GM12878 (cell line): Measurements from ENCODE around the gene DBR1. TPM values are rescaled to one million over a fixed set of nuclear protein-coding genes. Genes with fewer than 3 reads are reported as not detected.

Experiments
- BACH1 ChIP-seq: fragments of 450-650 bp; IDR thresholded peaks from 2 replicates; pipeline ENCODE4 v1.6.1; 2017; ENCODE audit warnings: mild to moderate bottlenecking, borderline replicate concordance
- BHLHE40 ChIP-seq, 2 experiments: fragments of 450-650 bp in 1 of 2; IDR thresholded peaks; 2 replicates each; pipeline ENCODE4 v1.6.1; 2011 to 2017; ENCODE audit warnings: low read depth in 2 of 2, borderline replicate concordance in 1 of 2, improper control_type of control experiment in 1 of 2, low read length in 1 of 2, mild to moderate bottlenecking in 1 of 2
- CBX5 ChIP-seq: sonication (generic); IDR thresholded peaks from 2 replicates; pipeline ENCODE4 v1.6.1; 2016; ENCODE audit warnings: low read depth, moderate library complexity, mild to moderate bottlenecking, inconsistent platforms
- CREB1 ChIP-seq: IDR thresholded peaks from 2 replicates; pipeline ENCODE4 v1.6.1; 2012; ENCODE audit warnings: low read depth, mild to moderate bottlenecking, inconsistent platforms
- GABPA ChIP-seq: IDR thresholded peaks from 2 replicates; pipeline ENCODE4 v1.6.1; 2014; ENCODE audit warnings: antibody characterized with exemption, low read depth, mild to moderate bottlenecking, inconsistent platforms
- IKZF1 ChIP-seq: fragments of 450-650 bp; conservative IDR thresholded peaks from 2 replicates; pipeline ENCODE4 v1.6.1; 2017; ENCODE audit warnings: antibody characterized with exemption, mild to moderate bottlenecking
- KAT2A ChIP-seq: conservative IDR thresholded peaks from 2 replicates; pipeline ENCODE4 v1.6.1; 2011; ENCODE audit warnings: low read depth, low read length; ENCODE audit not compliant: control insufficient read depth
- NFXL1 ChIP-seq: fragments of 450-650 bp; IDR thresholded peaks from 2 replicates; pipeline ENCODE4 v1.6.1; 2017; ENCODE audit warnings: antibody characterized with exemption, mild to moderate bottlenecking, borderline replicate concordance
- NFYB ChIP-seq: IDR thresholded peaks from 2 replicates; pipeline ENCODE4 v1.6.1; 2011; ENCODE audit warnings: low read depth, mild to moderate bottlenecking, low read length, improper control_type of control experiment, moderate library complexity; ENCODE audit not compliant: insufficient read depth
- NR2C1 ChIP-seq: fragments of 450-650 bp; IDR thresholded peaks from 2 replicates; pipeline ENCODE4 v1.6.1; 2017; ENCODE audit warnings: antibody characterized with exemption, mild to moderate bottlenecking, moderate library complexity
- NR2F1 ChIP-seq: fragments of 450-650 bp; conservative IDR thresholded peaks from 2 replicates; pipeline ENCODE4 v1.6.1; 2017; ENCODE audit warnings: mild to moderate bottlenecking
- PML ChIP-seq: IDR thresholded peaks from 2 replicates; pipeline ENCODE4 v1.6.1; 2012; ENCODE audit warnings: low read length, inconsistent platforms
- POLR2A ChIP-seq: IDR thresholded peaks from 2 replicates; pipeline ENCODE4 v1.6.1; 2011; ENCODE audit warnings: low read depth, mild to moderate bottlenecking, low read length
- POLR2AphosphoS5 ChIP-seq: IDR thresholded peaks from 2 replicates; pipeline ENCODE4 v1.6.1; 2011; ENCODE audit warnings: mild to moderate bottlenecking, low read length, inconsistent platforms
- POU2F2 ChIP-seq: IDR thresholded peaks from 3 replicates; pipeline ENCODE4 v1.6.1; 2011; ENCODE audit warnings: low read depth, mild to moderate bottlenecking, low read length, borderline replicate concordance
- RB1 ChIP-seq: fragments of 450-650 bp; formaldehyde crosslinking; IDR thresholded peaks from 2 replicates; pipeline ENCODE4 v1.6.1; 2017; ENCODE audit warnings: mild to moderate bottlenecking, borderline replicate concordance
- SIN3A ChIP-seq: IDR thresholded peaks from 2 replicates; pipeline ENCODE4 v1.6.1; 2012; ENCODE audit warnings: low read depth, low read length, improper control_type of control experiment
- SIX5 ChIP-seq: IDR thresholded peaks from 2 replicates; pipeline ENCODE4 v1.6.1; 2011; ENCODE audit warnings: mild to moderate bottlenecking, low read depth, low read length, moderate library complexity; ENCODE audit not compliant: severe bottlenecking
- SMARCA5 ChIP-seq: fragments of 450-650 bp; IDR thresholded peaks from 2 replicates; pipeline ENCODE4 v1.6.1; 2017; ENCODE audit warnings: mild to moderate bottlenecking
- SPI1 ChIP-seq: IDR thresholded peaks from 2 replicates; pipeline ENCODE4 v1.6.1; 2011; ENCODE audit warnings: low read depth, mild to moderate bottlenecking, low read length, moderate library complexity, borderline replicate concordance; ENCODE audit not compliant: insufficient read depth
- ZNF207 ChIP-seq: fragments of 450-650 bp; IDR thresholded peaks from 2 replicates; pipeline ENCODE4 v1.6.1; 2014; ENCODE audit warnings: antibody characterized with exemption, mild to moderate bottlenecking, borderline replicate concordance
- ZNF24 ChIP-seq: fragments of 450-650 bp; IDR thresholded peaks from 2 replicates; pipeline ENCODE4 v1.6.1; 2017; ENCODE audit warnings: antibody characterized with exemption, mild to moderate bottlenecking
- polyA plus RNA-seq, 11 experiments: library from polyadenylated mRNA; depleted of rRNA in 4 of 11; unstranded in 6 of 11; stranded (reverse) in 5 of 11; fragments of >200 nt; fragmentation: Nextera tagmentation in 4 of 11; fragmentation: Illumina TruSeq in 1 of 11; extraction: Ambion mirVana in 4 of 11; extraction: Trizol in 1 of 11; gene quantifications; 1 replicate in 1 of 11; 2 replicates in 10 of 11; pipeline versions ENCODE4 v1.2.1 to v1.2.3, GENCODE V29; 2011 to 2016; ENCODE audit warnings: inconsistent platforms in 2 of 11, missing spikeins in 2 of 11, low read depth in 1 of 11
- total RNA-seq, 4 experiments: library from RNA; depleted of rRNA in 3 of 4; stranded (reverse); fragments of >200 nt in 3 of 4; fragmentation: Illumina TruSeq in 1 of 4; extraction: Trizol in 1 of 4; gene quantifications; 2 replicates each; pipeline versions ENCODE4 v1.2.1 to v1.2.3, GENCODE V29; 2013 to 2021
- TF ChIP-seq, protein P1 (sequence below): IDR thresholded peaks from 2 replicates; pipeline ENCODE4 v1.6.1; 2012; ENCODE audit warnings: low read depth, low read length, improper control_type of control experiment

Gene DBR1
- total and polyA plus RNA-seq, 10 of the 15 experiments (the other 5 are each of a cell fraction or from before 2014, with no cell fraction given): 4.1 to 17.3 (median 15.8) TPM

DNA sequence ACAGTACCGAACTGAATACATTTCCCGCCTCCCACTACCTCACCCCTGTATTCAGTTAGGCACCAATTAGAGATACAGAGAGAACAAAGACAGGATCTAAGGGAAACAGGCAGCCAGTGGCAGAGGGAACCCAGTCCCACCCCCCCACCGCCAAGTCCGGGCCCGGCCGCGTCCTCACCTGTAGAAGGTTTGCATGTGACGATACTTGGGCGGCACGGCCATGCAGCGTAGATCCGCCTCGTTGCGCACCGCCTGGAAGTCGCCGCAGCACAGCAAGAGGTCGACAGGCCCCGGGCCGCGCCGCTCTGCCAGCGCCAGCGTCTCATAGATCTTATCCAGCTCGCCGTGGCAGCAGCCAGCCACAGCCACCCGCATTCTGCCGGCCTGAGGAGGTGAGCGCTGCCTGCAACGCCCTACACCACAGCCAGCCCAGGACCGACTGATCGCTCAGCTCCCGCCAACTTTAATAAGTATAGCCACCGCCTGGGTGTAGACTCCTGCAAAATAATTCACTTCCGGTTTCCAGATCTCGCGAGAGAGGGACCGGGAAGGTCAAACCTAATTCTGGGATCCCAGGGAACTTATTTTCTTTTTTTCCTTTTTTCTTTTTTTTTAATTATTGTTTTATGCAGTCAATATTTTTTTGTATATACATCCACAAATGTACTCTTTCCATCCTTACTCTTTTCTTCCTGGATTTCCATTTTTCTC, at the start of gene DBR1 (continued):
- TF ChIP-seq BHLHE40 (IDR thresholded peaks at IDR 0.05; ENCODE audit: borderline replicate concordance in 1 of 2, low read depth in 2 of 2, low read length in 1 of 2) (peak in 1 of 2 experiments; percentile 54; a peak in 1 of 4 replicates), SIN3A (peak; percentile 88; the same call in 1 of the 2 replicates), ZNF207 (no peak), CREB1 (0 out of 2 replicates have a peak, but pooled peaks have one; percentile 7), GABPA (peak; percentile 83), IKZF1 (peak; percentile 78), NFXL1 (no peak), SMARCA5 (peak; percentile 89), NR2F1 (peak; percentile 68; the same call in 1 of the 2 replicates), RB1 (peak; percentile 87; the same call in 1 of the 2 replicates), SIX5 (no peak), POLR2AphosphoS5 (peak; percentile 91), SPI1 (peak; percentile 58; the same call in 1 of the 2 replicates), BACH1 (peak; percentile 46; the same call in 1 of the 2 replicates), NR2C1 (peak; percentile 90), CBX5 (0 out of 2 replicates have a peak, but pooled peaks have one; percentile 67), NFYB (0 out of 2 replicates have a peak, but pooled peaks have one; percentile 15), POLR2A (peak; percentile 97), ZNF24 (no peak), PML (peak; percentile 81), POU2F2 (peak; percentile 82; the same call in 2 of the 3 replicates), KAT2A (no peak)
- TF ChIP-seq, protein P1, sequence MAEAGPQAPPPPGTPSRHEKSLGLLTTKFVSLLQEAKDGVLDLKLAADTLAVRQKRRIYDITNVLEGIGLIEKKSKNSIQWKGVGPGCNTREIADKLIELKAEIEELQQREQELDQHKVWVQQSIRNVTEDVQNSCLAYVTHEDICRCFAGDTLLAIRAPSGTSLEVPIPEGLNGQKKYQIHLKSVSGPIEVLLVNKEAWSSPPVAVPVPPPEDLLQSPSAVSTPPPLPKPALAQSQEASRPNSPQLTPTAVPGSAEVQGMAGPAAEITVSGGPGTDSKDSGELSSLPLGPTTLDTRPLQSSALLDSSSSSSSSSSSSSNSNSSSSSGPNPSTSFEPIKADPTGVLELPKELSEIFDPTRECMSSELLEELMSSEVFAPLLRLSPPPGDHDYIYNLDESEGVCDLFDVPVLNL: peak; percentile 35; the same call in 1 of the 2 replicates
- TF ChIP-seq, all 136 proteins: peak for 39
